ENCODE measurements around the gene CCDC157.

Gene CCDC157

GRCh38 chr22:30416403-30416802 is 59.6 kb downstream of the CCDC157 start:
- DNase-seq (ENCODE audit: low spot score): no peak

- no peak for DNase-seq (ENCODE audit: low spot score)
Measured at GRCh38 chr22:30416837-30417236, 60.0 kb downstream of the CCDC157 start.

DNA sequence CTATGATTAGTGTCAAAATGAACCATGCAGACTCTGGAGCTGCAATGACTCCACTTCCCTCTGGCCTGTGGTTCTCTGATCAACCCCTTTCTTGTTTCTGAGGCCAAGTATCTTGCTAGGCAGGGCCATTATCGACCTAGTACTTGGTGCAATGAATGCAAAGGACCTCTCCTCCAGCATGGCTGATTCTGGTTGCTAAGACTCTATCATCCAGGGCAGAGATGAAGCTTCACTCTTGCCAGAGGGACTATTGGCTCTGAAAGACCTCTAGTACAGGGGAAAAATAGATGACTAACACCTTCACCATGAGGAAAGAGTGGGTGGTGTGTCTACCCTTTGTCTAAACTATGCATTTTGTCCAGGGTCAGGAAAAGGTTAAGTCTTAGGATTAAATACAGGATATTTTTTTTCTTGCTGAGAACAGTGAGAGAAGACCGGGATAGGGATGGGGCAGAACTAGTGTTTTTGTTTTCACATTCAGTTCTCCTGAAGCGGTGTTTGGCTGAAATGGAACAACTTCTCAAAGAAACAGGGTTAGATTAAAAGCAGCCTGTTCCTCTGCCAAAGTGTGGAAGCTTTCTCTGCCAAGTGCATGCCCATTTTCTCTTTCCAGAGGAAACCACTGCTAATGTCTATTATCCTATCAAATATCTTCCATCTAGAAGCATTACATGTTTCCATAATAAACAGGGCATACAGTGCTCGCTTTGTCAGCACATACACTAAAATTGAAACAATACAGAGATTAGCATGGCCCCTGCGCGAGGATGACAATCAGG is 63.7 kb downstream of the CCDC157 start:
- DNase-seq (ENCODE audit: low spot score): no peak

- no peak for DNase-seq (ENCODE audit: low spot score)
Measured at GRCh38 chr22:30421695-30422480, 65.1 kb downstream of the CCDC157 start.

GRCh38 chr22:30422481-30423300 is 65.9 kb downstream of the CCDC157 start:
- no peak for DNase-seq (ENCODE audit: low spot score)

- DNase-seq (ENCODE audit: low spot score): no peak
Measured at GRCh38 chr22:30423301-30423958, 66.6 kb downstream of the CCDC157 start.

GRCh38 chr22:30423959-30424533 is 67.2 kb downstream of the CCDC157 start:
- peak; percentile 96 for DNase-seq (ENCODE audit: low spot score)

DNA sequence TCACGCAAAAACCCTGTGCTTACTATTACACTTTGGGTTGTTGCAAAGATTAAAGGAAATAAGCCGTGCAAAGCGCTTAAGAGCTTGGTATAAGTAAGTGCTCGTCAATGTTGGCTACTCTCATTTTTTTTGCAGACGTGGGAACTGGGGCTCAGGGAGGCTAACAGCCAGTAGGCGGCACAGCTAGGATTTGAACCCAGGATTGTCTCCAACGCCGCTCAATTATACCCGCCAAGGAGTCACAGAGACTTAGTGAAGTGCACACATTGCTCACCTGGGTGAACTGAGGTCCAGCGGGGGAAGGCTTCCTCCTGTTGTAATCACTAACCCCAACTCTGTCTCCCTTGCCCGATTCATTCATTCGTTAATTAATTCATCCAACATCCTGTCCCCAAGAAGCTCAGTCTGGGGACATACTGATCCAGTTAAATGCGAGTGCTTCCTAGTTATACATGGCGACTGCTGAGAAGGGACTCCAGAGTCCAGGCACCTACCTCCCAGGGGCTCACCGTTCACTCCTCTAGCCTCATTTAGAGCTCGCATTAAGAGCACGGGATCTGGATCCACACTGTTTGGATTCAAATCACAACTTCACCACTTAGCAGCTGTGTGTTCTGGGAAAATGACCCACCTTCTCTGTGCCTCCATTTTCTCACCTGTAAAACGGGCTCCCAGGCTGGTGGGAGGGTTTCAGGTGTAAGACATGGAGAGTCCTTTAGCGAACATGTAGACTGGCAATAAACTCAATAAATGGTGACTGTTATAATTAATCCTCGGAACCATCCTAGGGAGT is 67.9 kb downstream of the CCDC157 start:
- no peak for DNase-seq (ENCODE audit: low spot score)

DNA sequence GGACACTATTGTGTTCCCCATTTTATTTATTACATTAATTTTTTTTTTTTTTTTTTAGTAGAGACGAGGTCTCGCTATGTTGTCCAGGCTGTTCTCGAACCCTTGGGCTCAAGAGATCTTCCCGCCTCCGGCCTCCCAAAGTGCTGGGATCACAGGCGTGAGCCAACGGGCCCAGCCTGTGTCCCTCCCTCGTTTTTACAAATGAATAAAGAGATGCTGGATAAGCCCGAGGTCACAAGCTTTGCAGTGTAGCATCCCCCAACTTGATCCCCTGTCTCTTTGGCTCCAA is 68.5 kb downstream of the CCDC157 start:
- no peak for DNase-seq (ENCODE audit: low spot score)

DNA sequence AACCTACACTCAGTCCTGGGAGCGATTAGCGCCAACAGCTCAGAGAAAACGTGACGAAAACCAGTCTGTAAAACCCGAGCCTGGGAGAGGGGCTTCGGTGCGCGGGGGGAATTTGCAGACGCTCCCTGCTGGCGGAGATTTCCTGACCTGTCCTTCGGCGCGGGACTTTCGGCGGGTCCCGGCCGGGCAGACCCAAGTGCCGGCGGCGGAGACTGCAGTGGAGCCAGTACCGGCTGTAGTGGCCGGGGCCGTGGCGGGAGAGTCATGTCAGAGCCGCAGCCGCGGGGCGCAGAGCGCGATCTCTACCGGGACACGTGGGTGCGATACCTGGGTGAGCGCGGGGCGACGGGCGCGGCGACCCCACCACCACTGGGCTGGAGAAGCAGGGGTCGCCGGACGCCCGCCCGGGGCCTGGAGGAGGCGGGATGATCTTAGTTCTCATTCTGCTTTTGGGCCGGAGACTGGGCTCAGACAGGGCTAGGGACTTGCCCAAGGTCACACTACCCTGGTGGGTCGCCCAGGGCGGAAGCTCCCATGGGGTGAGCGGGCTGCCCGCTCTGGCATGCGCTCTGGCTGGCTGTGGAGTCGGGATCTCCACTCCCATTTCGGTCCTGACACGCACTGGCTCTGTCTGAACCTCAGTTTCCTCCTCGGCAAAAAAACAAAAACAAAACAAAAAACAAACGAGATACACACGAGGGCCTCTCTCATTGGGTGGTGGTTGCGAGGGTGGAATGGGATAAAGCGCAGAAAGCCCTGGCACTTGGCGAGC is 69.0 kb downstream of the CCDC157 start, which contains the start of gene MTFP1:
Gene MTFP1, plus strand, starts transcription at position 153 of the 772 bp plus-strand sequence. Its CDS starts 112 bp downstream, at position 265.
- DNase-seq (ENCODE audit: low spot score): peak; percentile 79

Measured in D341Med (cell line).